ENCODE results near the gene XRRA1. TPM values are rescaled to one million over a fixed set of nuclear protein-coding genes. Genes with fewer than 3 reads are reported as not detected.

XRRA1 gene
- total and polyA plus RNA-seq, 12 donors: 1.8 to 22.8 (median 9.6) TPM

- Histone ChIP-seq H3K36me3 (peaks cover 0 to 99% (median 16%) of the 10 kb centered on the region in 9 donors), H3K9me3 (no peaks in the 10 kb centered on the region), H3K27ac (no peak overlapping the region), H3K4me1 (peaks cover 0 to 10% (median 0%) of the 10 kb centered on the region in 9 donors), H3K27me3 (no peaks in the 10 kb centered on the region), H3K4me3 (no peak overlapping the region)
- WGBS, 2 donors: 96 to 98% methylated on average over 6 of the region's 6 CpGs
- no peak for DNase-seq
- TF ChIP-seq, protein P1, sequence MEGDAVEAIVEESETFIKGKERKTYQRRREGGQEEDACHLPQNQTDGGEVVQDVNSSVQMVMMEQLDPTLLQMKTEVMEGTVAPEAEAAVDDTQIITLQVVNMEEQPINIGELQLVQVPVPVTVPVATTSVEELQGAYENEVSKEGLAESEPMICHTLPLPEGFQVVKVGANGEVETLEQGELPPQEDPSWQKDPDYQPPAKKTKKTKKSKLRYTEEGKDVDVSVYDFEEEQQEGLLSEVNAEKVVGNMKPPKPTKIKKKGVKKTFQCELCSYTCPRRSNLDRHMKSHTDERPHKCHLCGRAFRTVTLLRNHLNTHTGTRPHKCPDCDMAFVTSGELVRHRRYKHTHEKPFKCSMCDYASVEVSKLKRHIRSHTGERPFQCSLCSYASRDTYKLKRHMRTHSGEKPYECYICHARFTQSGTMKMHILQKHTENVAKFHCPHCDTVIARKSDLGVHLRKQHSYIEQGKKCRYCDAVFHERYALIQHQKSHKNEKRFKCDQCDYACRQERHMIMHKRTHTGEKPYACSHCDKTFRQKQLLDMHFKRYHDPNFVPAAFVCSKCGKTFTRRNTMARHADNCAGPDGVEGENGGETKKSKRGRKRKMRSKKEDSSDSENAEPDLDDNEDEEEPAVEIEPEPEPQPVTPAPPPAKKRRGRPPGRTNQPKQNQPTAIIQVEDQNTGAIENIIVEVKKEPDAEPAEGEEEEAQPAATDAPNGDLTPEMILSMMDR (IDR thresholded peaks at IDR 0.05): no peak
- intact Hi-C loops (cut with DNase I): no loop called here
- ATAC-seq: no peak
Observed at GRCh38 chr11:74847895-74848294, 101.0 kb downstream of the XRRA1 start.

- WGBS, 2 donors: 95 to 100% methylated on average over 1 of the region's 1 CpG
- intact Hi-C loops (cut with DNase I): no loop called here
- TF ChIP-seq, protein P1 (IDR thresholded peaks at IDR 0.05): no peak
- no peak for DNase-seq
- no peak for ATAC-seq
- Histone ChIP-seq H3K4me1 (peaks cover 0 to 10% (median 0%) of the 10 kb centered on the region in 9 donors), H3K36me3 (peaks cover 0 to 99% (median 18%) of the 10 kb centered on the region in 9 donors), H3K4me3 (no peak overlapping the region), H3K27me3 (no peaks in the 10 kb centered on the region), H3K9me3 (no peaks in the 10 kb centered on the region), H3K27ac (no peak overlapping the region)
Observed at GRCh38 chr11:74847395-74847794, 101.5 kb downstream of the XRRA1 start.

DNA sequence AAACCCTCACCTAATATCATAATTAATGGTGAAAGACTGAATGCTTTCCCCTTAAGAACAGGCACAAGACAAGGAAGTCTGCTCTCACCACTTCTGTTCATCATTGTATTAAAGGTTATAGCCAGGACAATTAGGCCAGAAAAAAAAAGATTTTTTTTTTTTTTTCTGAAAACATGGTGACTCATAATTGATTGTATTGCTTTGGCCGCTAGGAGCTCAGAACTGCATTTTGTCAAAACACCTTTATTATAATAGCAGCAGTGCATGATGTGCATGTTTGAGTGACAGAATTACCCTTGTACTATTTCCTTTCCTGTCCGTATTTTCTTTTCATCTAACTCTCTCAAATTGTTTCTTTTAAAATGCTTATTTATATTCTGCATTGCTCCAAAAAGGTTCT lies 102.1 kb downstream of the XRRA1 start:
- no peaks in the 10 kb centered on the region for H3K27me3 ChIP-seq
- no peaks in the 10 kb centered on the region for H3K9me3 ChIP-seq
- DNase-seq: no peak
- peaks cover 0 to 10% (median 0%) of the 10 kb centered on the region in 9 donors for H3K4me1 ChIP-seq
- no peak overlapping the region for H3K27ac ChIP-seq
- 85 to 92% methylated on average over 2 of the region's 2 CpGs for WGBS, 2 donors
- H3K36me3 ChIP-seq: peaks cover 0 to 99% (median 18%) of the 10 kb centered on the region in 9 donors
- H3K4me3 ChIP-seq: no peak overlapping the region
- intact Hi-C loops (cut with DNase I): no loop called here
- no peak for ATAC-seq
- TF ChIP-seq, protein P1 (IDR thresholded peaks at IDR 0.05): no peak

- peaks cover 0 to 99% (median 18%) of the 10 kb centered on the region in 9 donors for H3K36me3 ChIP-seq
- no peak for ATAC-seq
Observed at GRCh38 chr11:74845978-74846517, 102.8 kb downstream of the XRRA1 start.

More at GRCh38 chr11:74845978-74846517, 102.8 kb downstream of the XRRA1 start:
- Histone ChIP-seq H3K27me3 (no peaks in the 10 kb centered on the region), H3K4me3 (no peak overlapping the region), H3K9me3 (no peaks in the 10 kb centered on the region), H3K27ac (no peak overlapping the region), H3K4me1 (peaks cover 0 to 10% (median 0%) of the 10 kb centered on the region in 9 donors)
- 95 to 97% methylated on average over 5 of the region's 5 CpGs for WGBS, 2 donors
- intact Hi-C loops (cut with DNase I): no loop called here
- TF ChIP-seq, protein P1 (IDR thresholded peaks at IDR 0.05): no peak
- DNase-seq: no peak
